T-helper 2 cell treated with Interferon-gamma antibody and Interleukin-4, amounts not matched to agents 5 μg/mL and 100 μg/mL, for 36 hours (primary cell): ENCODE results near the gene PANX3.
A peak's percentile ranks its signal among the peaks of the same experiment; 100 is the strongest.

ENCODE experiments used
- DNase-seq: peaks from one replicate; pipeline ENCODE4 v3.0.0; 2021; ENCODE audit warnings: low spot score
- H3K27ac Mint-ChIP-seq: one replicate; pipeline ENCODE4 v1.8.0; 2021; ENCODE audit warnings: mild to moderate bottlenecking, mixed read lengths
- H3K27me3 Mint-ChIP-seq: one replicate; pipeline ENCODE4 v1.8.0; 2021; ENCODE audit warnings: low read depth, mixed read lengths
- H3K36me3 Mint-ChIP-seq: one replicate; pipeline ENCODE4 v1.8.0; 2021; ENCODE audit warnings: low read depth, mixed read lengths
- H3K4me1 Mint-ChIP-seq: one replicate; pipeline ENCODE4 v1.8.0; 2021; ENCODE audit warnings: low read depth, mixed read lengths
- H3K4me3 Mint-ChIP-seq: one replicate; pipeline ENCODE4 v1.8.0; 2022; ENCODE audit warnings: mild to moderate bottlenecking, moderate library complexity, mixed read lengths
- H3K9me3 Mint-ChIP-seq: one replicate; pipeline ENCODE4 v1.8.0; 2021; ENCODE audit warnings: mixed read lengths

The PANX3 gene, protein sequence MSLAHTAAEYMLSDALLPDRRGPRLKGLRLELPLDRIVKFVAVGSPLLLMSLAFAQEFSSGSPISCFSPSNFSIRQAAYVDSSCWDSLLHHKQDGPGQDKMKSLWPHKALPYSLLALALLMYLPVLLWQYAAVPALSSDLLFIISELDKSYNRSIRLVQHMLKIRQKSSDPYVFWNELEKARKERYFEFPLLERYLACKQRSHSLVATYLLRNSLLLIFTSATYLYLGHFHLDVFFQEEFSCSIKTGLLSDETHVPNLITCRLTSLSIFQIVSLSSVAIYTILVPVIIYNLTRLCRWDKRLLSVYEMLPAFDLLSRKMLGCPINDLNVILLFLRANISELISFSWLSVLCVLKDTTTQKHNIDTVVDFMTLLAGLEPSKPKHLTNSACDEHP

DNA sequence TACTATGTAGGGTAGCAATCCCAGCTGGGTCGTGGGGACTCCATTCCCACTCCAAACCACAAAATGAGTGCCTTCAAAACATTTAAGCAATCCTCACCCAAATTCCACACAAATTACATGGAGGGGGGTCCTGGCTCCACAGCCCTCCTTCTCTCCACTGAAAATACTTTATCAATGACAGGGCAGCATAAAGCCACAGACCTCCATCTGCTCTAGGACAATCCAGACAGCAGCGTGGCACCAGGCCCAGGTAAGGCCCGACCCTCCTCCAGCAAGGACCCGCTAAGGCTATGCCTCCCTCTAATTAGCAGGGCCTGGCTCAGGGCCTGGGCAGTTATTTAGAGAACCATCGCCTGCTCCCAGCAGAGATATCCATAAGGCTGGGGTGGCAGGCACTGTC lies at the start of gene PANX3:
Gene PANX3, plus strand, starts transcription at position 365 of the 400 bp plus-strand sequence. CDS start 129 bp downstream, outside the sequence.
- H3K9me3 Mint-ChIP-seq: no peaks in the 10 kb centered on the region
- H3K4me3 Mint-ChIP-seq: peak within 1 kb of the TSS; percentile 38
- H3K4me1 Mint-ChIP-seq: peaks cover 14% of the 10 kb centered on the region
- H3K27ac Mint-ChIP-seq: no peak within 1 kb of the TSS
- H3K27me3 Mint-ChIP-seq: no peaks in the 10 kb centered on the region
- H3K36me3 Mint-ChIP-seq: no peaks in the 10 kb centered on the region
- no peak for DNase-seq

DNA sequence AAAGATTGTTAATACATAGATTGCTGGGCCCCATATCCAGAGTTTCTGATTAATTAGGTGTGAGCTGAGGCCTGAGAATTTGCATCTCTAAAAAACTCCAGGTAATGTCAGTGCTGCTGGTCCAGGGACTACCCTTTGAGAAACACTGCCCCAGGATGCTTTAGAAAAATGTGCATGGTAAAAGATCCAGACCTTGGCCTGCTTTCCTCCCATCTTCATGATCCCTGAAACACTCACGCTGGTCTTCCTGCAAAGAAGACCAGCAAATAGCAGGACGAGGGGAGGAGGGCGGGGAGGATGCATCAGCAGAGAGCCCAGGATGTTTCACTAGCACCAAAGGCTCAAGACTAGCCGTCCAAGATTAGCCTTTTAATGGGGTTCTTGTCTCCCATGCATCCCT lies 41.5 kb upstream of the PANX3 start, which contains the start of gene OR8A1:
Gene OR8A1, plus strand, starts transcription at position 301 of the 400 bp plus-strand sequence. CDS start 123 bp downstream, outside the sequence.
- Mint-ChIP-seq H3K4me3 (no peak within 1 kb of the TSS), H3K36me3 (no peaks in the 10 kb centered on the region), H3K9me3 (no peaks in the 10 kb centered on the region), H3K27me3 (no peaks in the 10 kb centered on the region), H3K4me1 (no peaks in the 10 kb centered on the region), H3K27ac (no peak within 1 kb of the TSS)
- no peak for DNase-seq

DNA sequence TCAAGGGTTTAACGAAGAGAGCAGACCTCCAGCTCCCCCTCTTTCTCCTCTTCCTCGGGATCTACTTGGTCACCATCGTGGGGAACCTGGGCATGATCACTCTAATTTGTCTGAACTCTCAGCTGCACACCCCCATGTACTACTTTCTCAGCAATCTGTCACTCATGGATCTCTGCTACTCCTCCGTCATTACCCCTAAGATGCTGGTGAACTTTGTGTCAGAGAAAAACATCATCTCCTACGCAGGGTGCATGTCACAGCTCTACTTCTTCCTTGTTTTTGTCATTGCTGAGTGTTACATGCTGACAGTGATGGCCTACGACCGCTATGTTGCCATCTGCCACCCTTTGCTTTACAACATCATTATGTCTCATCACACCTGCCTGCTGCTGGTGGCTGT lies 41.1 kb upstream of the PANX3 start:
- no peak overlapping the region for H3K27ac Mint-ChIP-seq
- no peaks in the 10 kb centered on the region for H3K4me1 Mint-ChIP-seq
- no peaks in the 10 kb centered on the region for H3K36me3 Mint-ChIP-seq
- no peaks in the 10 kb centered on the region for H3K27me3 Mint-ChIP-seq
- no peak overlapping the region for H3K4me3 Mint-ChIP-seq
- H3K9me3 Mint-ChIP-seq: no peaks in the 10 kb centered on the region
- DNase-seq: no peak

DNA sequence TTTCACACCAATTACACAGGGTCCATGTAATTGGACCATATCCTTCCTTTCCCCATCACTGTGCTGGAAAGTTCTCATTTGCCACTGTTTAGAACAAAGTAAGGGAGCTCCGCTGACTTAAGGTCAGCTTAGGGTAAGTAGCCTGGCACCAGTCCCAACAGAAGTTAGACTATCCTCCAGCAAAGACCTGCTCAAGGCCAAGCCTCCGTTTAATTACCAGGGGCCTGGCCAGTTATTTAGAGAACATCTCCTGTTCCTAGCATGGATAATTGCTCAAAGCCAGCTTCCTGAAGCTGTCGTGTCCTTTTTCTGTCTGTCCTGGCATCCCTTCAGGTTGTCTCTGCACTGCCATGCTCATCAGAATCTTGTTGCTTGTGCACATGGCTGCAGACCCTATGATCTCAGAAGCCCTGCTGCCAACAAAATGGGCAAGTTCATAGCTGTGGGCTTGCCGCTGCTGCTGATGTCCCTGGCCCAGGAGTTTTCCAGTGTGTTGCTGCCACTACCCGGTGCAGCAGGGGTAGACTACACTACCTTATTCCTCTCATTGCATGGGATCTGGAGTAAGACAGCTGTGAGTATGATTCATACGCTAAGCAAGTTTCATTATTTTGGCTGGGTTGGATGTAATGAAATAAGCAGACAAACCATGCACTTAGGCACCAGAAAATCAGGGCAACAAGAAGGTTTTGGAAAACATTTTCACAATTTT lies 33.4 kb upstream of the PANX3 start:
- no peaks in the 10 kb centered on the region for H3K4me1 Mint-ChIP-seq
- no peak overlapping the region for H3K27ac Mint-ChIP-seq
- DNase-seq: no peak
- no peaks in the 10 kb centered on the region for H3K27me3 Mint-ChIP-seq
- H3K4me3 Mint-ChIP-seq: no peak overlapping the region
- H3K9me3 Mint-ChIP-seq: no peaks in the 10 kb centered on the region
- no peaks in the 10 kb centered on the region for H3K36me3 Mint-ChIP-seq

DNA sequence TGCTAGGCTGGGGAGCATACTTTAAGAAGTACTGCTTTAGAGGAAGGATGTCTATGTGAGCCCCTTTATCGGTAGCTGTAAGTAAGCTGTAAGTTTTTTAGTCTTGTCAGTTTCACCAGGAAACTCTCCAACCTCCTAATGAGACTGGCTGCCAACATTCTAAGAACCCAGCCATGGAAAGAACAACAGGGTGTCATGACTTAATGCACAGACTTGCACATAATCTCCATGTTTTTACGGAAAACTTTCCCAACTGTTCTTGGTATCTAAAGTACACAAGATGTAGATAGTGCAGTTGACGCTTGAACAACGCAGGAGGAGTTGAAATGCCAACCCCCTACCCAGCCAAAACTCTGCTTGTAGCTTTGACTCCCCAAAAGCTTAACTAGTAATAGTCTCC lies 32.5 kb upstream of the PANX3 start:
- H3K36me3 Mint-ChIP-seq: no peaks in the 10 kb centered on the region
- DNase-seq: no peak
- no peaks in the 10 kb centered on the region for H3K4me1 Mint-ChIP-seq
- no peaks in the 10 kb centered on the region for H3K27me3 Mint-ChIP-seq
- H3K27ac Mint-ChIP-seq: no peak overlapping the region
- no peaks in the 10 kb centered on the region for H3K9me3 Mint-ChIP-seq
- no peak overlapping the region for H3K4me3 Mint-ChIP-seq

DNA sequence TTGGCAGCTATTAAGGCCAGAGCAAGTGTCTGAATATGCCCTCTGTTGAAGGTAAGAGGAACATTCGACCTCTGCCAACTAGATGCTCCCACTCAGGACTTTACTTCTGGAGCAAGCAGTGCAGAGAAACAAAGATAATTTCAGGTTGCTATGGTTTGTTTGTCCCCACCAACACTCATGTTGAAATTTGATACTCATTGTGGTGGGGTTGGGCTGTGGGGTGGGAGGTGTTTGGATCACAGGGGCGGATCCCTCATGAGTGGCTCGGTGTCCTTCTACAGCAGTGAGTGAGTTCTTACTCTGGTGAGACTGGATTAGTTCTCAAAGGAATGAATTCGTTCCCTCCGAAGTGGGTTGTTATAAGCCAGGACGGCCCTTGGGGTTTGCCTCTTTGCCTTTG lies 29.4 kb upstream of the PANX3 start:
- H3K27ac Mint-ChIP-seq: no peak overlapping the region
- no peaks in the 10 kb centered on the region for H3K36me3 Mint-ChIP-seq
- H3K4me1 Mint-ChIP-seq: no peaks in the 10 kb centered on the region
- DNase-seq: no peak
- H3K9me3 Mint-ChIP-seq: no peaks in the 10 kb centered on the region
- no peak overlapping the region for H3K4me3 Mint-ChIP-seq
- H3K27me3 Mint-ChIP-seq: peaks cover 2% of the 10 kb centered on the region

DNA sequence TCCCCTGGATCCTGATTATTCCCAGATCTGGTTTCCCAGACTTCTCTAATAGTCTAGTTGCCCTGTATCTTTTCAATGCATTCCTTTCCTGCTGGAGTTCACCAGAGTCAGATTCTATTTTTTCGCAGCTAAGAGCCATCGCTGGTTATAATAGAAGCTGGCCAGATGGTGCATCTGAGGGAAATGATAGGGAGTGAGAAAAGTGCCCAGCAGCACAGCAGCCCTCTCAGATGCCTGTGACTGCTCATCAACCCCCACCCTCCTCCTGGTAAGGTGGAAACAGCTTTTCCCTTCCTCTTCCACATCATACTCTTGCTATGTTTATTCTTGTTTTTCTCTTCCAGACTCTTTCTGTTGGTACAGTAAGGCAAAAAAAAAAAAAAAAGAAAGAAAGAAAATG lies 28.7 kb upstream of the PANX3 start:
- H3K36me3 Mint-ChIP-seq: no peaks in the 10 kb centered on the region
- no peaks in the 10 kb centered on the region for H3K9me3 Mint-ChIP-seq
- DNase-seq: no peak
- H3K4me3 Mint-ChIP-seq: no peak overlapping the region
- peaks cover 7% of the 10 kb centered on the region for H3K27me3 Mint-ChIP-seq
- H3K4me1 Mint-ChIP-seq: no peaks in the 10 kb centered on the region
- H3K27ac Mint-ChIP-seq: no peak overlapping the region

DNA sequence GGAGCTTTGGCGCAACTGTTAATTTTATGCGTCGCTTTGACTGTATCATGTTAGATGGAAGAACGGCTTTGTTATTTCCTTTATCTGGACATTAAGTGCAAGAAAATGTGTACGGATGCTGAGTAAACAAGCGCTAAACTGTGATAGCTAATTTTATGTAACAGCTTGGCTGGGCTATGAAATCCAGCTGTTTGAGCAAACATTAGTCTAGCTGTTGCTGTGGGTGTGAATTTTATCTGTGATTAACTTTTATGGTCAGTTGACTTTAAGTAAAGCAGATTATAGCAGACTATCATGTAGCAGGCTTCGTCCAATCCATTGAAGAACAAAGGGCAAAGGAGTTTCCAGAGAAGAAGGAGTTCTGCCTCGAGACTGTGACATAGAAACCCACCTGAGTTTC lies 27.4 kb upstream of the PANX3 start:
- Mint-ChIP-seq H3K36me3 (no peaks in the 10 kb centered on the region), H3K4me3 (no peak overlapping the region), H3K9me3 (no peaks in the 10 kb centered on the region), H3K27ac (no peak overlapping the region), H3K4me1 (no peaks in the 10 kb centered on the region), H3K27me3 (peaks cover 9% of the 10 kb centered on the region)
- DNase-seq: no peak

DNA sequence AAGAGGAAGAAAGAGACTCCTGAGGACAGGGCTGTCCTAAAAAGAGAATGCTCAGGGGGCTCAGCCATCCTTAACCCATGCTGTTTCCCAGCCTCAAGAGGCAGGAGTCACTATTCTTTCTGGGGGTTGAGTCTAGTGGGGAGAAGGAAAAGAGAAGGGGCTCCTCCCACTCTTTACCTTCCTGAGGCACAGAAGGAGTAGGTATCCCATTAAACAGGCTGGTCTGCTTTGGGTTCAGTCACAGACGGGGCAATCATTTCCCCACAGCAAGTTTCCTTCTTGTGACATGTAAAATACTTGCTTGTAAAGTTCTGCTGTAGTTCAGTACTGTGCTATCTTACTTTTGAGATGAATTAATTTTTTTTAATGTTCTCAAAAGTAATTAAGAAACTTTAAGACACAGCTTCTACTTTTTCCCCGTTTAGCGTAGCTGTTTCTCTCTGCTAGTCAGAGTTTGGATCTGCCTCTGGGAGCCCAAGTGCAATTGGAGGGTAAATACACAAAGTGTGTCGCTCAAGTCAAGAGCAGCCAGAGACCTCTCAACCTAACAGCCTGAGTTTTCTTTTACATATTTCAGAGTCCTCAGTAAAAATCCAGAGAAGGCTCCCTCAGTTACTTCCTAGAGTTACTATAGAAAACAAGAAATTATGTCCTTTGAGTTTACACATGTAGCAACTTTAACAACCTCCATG lies 26.4 kb upstream of the PANX3 start:
- DNase-seq: no peak
- Mint-ChIP-seq H3K36me3 (no peaks in the 10 kb centered on the region), H3K9me3 (no peaks in the 10 kb centered on the region), H3K27ac (no peak overlapping the region), H3K27me3 (peaks cover 11% of the 10 kb centered on the region), H3K4me3 (no peak overlapping the region), H3K4me1 (no peaks in the 10 kb centered on the region)

DNA sequence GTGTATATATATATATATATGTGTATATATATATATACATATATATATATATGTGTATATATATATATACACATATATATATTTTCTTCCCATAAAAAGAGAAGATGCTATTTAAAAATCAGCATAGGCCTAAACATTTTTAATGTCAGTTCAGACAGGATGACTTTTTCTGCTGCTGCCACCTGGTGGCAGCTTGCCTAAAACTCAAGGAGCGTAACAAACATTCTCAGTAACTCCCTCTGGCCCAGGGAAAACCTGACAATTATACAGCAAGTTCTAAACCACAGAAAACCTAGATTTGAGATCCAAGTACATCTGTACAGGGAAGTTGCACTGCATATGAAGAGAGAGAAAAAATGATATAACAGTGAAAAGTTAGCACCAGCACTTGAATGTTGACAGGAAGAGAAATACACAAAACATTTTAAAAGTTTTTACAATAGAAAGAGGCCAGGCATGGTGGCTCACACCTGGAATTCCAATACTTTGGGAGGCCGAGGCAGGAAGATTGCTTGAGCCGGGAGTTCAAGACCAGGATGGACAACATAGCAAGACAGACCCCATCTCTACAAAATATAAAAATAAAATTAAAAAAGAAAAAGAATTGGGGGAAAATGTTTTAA lies 24.9 kb upstream of the PANX3 start:
- H3K27ac Mint-ChIP-seq: no peak overlapping the region
- H3K4me1 Mint-ChIP-seq: no peaks in the 10 kb centered on the region
- H3K4me3 Mint-ChIP-seq: no peak overlapping the region
- no peaks in the 10 kb centered on the region for H3K36me3 Mint-ChIP-seq
- DNase-seq: peak; percentile 18
- H3K27me3 Mint-ChIP-seq: peaks cover 15% of the 10 kb centered on the region
- H3K9me3 Mint-ChIP-seq: no peaks in the 10 kb centered on the region

DNA sequence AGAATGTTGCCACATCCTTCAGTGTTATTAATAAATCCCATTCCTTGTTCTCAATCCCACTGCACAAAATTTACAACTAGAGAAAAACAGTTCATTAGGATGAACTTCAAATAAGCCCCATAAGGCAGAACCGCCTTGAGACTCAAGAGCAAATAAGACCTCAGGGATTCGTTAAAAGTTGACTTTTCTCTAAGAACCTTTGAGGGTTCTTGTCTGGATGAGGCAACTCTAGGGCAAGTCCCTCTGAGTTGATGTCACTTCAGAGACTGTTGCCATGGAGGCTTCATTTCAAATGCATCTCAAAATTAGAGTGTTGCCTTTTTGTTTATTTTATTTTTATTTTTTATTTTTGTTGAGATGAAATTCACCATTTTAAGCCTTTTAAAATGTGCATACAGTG lies 19.8 kb upstream of the PANX3 start:
- Mint-ChIP-seq H3K27ac (no peak overlapping the region), H3K36me3 (no peaks in the 10 kb centered on the region), H3K4me3 (no peak overlapping the region), H3K4me1 (no peaks in the 10 kb centered on the region), H3K27me3 (peaks cover 24% of the 10 kb centered on the region), H3K9me3 (no peaks in the 10 kb centered on the region)
- no peak for DNase-seq

DNA sequence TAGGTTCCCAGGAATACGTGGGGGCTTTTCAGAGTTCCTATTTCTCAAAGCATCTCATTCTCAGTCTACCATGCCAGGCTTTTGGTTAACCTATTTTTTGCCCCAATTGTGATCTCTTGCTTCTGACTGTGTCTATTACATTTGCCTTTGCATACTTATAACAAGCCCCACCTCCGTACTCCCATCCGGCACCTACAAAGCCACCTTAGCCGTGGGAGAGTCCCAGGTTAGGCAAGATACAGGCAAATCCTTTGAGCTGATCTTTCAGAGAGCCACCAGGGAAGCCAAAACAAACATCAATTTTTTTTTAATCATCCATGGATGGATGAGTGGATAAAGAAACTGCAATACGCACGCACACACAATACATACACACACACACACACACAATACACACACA lies 18.6 kb upstream of the PANX3 start:
- Mint-ChIP-seq H3K36me3 (no peaks in the 10 kb centered on the region), H3K9me3 (no peaks in the 10 kb centered on the region), H3K27ac (no peak overlapping the region), H3K27me3 (peaks cover 28% of the 10 kb centered on the region), H3K4me3 (no peak overlapping the region), H3K4me1 (no peaks in the 10 kb centered on the region)
- DNase-seq: no peak

DNA sequence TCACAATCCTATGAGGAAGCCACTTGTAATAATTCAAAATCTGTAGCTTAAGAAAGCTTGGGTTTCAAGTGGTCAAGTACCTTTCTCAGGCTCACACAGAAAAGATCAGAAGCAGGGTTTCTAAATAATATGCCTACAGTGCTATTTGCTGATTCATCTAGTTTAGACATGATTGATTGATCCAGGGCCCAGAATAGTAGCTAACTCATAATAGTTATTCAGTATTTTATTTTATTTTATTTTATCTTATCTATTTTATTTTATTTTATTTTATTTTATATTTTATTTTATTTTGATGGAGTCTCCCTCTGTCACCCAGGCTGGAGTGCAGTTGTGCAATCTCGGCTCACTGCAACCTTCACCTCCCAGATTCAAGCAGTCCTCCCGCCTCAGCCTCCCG lies 15.9 kb upstream of the PANX3 start:
- Mint-ChIP-seq H3K36me3 (no peaks in the 10 kb centered on the region), H3K4me3 (no peak overlapping the region), H3K27me3 (peaks cover 27% of the 10 kb centered on the region), H3K4me1 (no peaks in the 10 kb centered on the region), H3K27ac (no peak overlapping the region), H3K9me3 (no peaks in the 10 kb centered on the region)
- no peak for DNase-seq

DNA sequence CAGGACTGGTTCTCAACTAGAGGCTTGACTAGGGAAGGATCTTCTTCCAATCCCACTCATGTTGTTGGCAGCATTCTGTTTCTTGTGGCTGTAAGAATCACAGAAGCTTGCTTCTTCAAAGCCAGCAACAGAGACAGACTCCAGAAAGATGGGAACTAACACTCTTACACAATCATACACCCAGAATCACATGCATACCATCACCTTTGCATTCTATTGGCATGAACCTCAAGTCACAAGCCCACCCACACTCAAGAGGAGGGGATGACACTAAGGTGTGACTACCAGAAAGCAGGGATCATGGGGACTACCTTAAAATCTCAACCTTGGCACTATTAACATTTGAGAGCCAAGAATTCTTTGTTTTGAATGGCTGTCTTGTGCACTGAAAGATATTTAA lies 13.6 kb upstream of the PANX3 start:
- Mint-ChIP-seq H3K4me1 (no peaks in the 10 kb centered on the region), H3K4me3 (no peak overlapping the region), H3K27ac (no peak overlapping the region), H3K36me3 (no peaks in the 10 kb centered on the region), H3K9me3 (no peaks in the 10 kb centered on the region), H3K27me3 (peaks cover 29% of the 10 kb centered on the region)
- no peak for DNase-seq
